GM21723 (cell line): ENCODE data around the gene IL36A.

ENCODE experiments used
- ATAC-seq: cut with Tn5 transposase; IDR thresholded peaks from one replicate; pipeline ENCODE4 v1.9.1; 2021; ENCODE audit warnings: mild to moderate bottlenecking, moderate library complexity; ENCODE audit not compliant: unreplicated experiment

IL36A gene, protein sequence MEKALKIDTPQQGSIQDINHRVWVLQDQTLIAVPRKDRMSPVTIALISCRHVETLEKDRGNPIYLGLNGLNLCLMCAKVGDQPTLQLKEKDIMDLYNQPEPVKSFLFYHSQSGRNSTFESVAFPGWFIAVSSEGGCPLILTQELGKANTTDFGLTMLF

DNA sequence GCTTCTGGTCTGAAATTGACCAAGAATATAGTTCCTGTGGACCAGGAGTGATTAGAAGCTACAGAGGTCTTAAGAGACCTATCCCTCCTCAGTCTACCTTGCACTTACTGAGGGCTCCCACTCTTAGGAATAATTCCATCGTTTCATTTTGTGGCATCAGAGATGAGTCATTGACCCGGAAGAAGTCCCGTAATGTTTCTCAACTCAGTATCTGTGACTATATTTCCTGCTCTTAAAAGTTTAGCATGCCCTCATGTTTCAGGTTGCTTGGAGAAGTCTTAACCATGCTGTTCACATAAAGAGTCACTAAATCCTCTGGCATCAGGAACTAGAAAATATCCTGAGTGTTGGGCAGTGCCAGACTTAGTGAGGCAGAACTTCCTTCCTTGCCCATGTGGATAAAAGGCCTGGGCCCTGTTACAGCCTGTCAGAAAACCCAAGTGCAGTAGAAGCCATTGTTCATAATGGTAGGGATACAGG, at the start of gene IL36A:
Gene IL36A (plus strand): TSS at position 430 of the 480 bp plus-strand sequence. CDS start 413 bp downstream, outside the sequence.
- no peak for ATAC-seq

DNA sequence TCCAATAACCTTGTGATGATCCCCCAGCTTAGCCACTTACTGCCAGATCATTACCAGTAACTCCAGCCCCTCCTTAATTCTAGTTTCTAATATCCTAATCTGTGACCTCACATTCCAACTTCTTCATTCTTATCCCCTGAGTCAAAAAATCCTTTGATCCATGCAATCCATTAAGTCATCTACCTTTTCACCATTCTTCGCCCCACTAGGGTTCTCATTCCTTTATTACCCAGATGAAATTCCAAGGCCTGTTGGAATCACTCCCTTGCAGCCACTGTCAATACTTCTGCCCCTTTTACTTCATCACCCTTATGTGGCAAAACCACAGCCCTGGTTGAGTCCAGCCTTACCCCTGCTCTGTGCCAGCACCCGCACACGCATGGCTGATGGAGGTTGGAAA, 47.7 kb upstream of the IL36A start:
- ATAC-seq = no peak

DNA sequence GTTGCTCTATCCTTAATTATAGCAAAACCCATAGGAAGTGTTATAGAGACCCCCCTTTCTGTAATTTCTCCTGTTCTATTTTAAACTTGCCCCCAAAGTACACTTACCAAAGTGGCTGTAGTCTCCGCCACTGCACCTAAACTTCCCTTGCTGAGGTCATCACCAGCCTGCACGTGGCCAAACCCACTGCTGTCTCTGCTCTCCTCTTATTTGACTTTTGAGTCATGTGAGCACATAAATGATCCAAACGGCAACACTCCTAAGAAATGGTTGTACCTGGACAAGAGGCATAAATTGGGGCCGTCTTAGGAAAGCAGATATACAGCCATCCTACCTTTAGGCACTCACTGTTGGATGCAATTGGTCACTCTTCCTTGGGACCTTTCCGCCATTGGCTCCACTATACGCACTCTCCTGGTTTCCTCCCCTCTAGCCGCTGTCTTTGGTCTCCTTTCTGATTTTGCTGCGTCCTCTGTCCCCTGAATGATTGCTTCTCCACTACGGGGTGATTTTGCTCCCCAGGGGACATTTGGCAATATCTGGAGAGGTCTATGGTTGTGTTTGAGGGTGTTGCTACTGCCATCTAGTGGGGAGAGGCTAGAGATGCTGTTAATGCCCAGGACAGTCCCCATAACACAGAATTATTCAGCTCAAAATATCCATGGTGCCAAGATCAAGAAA, 46.7 kb upstream of the IL36A start:
- ATAC-seq = peak; percentile 66

DNA sequence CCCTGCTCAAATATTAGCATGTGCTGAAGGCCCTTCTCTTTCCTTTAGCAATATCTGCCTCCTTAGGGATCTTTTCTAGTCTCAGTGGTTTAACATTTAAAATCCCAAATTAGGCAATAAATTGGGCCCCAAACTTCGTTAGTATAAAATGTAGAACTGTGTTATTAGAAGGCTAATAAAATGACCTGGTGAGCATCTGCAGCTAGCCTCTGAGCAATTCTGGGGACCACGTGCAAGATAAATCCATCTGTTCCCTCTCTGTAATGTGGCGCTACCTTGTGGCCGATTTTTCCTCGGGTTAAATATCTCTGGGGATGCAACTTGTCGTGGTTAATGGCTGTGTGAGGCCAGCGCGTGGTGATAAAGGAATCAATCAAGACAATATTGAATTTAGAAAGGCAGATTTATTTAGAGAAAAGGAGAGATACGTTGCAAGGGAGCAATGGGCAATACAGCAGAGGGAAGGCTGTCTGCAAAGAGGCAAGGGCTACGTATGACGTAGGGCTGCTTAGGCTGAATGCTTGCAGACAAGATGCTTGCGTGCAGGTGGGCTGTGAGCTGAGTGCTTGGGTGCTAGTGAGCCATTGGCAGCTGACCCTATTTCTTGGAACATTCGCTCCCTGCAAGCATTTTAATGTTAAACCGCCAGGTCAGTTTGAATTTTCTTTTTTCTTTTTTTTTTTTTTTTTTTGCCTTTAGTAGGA, 46.0 kb upstream of the IL36A start:
- ATAC-seq = no peak

DNA sequence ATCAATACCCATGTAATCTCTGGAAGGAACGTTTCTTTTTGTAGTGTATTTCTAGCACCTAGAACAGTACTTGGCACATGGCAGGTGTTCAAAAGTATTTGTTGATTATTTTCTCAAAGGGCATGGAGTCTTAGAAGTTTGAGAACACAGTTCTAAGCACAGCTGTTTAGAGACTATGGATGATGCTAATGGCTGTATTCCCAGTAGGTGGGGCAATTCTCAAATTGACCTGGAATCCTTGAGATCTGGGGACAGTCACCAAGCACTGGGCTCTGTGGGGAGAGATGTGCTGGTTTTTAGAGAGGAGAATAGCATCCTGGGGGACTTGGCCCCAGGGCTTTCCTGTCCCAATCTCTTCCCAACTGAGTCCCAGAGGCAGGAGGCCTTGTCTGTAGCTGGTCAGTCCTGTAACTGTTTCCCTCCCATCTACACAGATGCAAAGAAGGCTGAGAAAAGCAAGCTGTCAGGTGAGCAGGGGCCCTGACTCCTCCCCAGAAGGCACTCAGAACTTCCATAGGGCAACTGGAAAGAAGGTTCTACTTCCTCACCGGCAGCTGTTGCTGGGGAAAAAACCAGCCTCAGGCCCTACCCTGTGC, 44.9 kb upstream of the IL36A start:
- no peak for ATAC-seq

DNA sequence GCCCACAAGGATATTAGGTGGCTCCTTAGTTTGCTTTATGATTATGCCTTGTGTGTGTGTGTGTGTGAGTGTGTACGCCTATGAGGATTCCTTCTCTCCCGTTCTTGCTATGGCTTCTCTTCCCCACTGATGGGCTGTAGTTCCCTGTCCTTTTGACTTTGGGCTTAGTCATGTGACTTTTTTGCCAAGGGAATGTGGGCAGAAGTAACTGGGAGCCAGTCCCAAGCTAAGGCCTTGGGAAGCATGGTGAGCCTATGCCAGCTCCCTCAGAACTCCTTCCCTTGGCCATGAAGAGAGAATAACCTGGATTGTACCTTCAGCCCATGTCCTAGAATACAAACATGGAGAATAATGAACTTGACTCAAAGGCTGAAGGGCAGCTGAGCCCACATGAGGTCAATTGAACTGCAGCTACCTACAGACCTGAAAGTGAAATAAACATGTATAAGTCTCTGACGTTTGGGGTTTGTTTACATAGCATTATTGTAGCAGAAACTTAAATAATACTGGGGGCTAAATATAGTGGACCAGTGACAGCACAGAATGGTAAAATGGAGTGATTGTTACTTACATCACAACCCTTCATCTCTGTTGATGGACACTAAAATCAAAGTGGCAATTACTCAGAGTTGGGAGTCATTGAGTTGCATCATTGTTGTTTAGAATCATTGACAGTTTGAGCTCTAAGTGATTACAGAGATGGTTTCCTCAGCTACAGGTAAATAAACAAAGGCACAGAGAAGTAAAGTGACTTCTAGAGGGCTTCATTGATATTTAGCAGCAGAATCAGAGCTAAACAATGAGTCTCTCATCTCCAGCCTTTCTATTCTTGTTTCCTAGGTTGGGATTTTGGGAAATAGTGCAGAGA, 42.7 kb upstream of the IL36A start:
- ATAC-seq = no peak

DNA sequence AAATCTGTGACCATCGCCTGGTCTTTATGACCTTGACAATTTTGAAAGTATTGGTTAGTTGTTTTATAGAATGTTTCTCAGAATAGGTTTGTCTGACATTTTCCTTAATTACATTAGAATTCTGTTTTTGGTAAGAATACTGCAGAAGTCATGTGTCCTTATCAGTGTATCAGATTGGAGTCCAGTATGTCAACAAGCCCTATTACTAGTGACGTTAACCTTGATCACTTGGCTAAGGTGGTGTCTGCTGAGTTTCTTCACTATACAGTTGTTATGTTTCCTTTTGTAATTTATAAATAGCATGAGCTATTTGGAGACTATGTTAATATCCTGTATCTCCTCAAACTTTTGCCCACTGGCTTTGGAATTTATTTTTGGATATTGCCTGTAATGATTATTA, 38.2 kb upstream of the IL36A start:
- no peak for ATAC-seq

DNA sequence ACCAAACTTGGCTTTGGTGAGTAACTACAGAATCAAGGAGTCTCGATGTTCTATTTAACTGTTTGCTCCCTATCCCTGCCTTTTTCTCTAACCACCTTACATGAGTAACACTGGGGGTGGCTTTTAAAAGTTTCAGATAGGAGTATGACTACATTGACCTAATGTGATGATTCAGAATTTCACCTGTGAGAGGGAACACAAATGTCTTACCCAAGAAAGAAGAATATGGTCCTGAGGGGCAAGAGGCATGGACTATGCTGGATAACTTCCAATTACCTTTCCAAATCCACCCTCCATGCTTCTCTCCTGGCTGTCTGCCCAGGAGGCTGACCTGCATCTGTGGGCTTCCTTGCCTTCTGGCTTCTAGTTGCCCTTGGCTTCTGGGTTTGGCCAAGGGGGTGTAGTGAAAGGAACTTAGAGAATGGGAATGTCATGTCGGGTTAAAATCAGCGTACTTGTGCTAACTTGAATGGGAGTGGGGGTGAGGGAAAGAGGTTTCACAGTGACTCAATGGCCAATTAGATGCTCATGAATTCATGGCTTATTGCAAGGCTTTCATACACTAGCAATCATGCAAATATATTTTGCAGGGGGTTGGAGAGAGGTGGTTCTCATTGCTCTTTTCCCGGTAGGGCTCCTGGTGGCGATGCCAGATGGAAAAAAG, 32.7 kb upstream of the IL36A start:
- no peak for ATAC-seq

DNA sequence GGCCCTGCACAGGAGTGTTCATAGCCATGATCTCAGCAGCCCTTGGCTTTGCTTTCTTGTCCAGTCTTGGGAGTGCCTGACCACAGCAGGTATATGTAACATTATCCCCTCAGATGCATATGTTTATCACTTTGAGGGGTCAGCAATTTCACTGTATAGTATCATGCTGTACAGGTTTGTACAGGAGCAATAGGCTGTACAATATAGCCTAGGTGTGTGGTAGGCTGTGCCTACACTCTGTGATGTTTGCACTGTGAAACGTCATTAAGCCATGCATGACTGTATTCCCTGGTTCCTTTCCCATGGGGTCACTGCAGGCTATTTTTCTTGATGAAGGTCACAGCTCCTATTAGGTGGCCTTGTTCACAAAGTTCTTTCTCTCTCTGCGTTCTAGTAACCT, 32.1 kb upstream of the IL36A start:
- ATAC-seq = no peak

DNA sequence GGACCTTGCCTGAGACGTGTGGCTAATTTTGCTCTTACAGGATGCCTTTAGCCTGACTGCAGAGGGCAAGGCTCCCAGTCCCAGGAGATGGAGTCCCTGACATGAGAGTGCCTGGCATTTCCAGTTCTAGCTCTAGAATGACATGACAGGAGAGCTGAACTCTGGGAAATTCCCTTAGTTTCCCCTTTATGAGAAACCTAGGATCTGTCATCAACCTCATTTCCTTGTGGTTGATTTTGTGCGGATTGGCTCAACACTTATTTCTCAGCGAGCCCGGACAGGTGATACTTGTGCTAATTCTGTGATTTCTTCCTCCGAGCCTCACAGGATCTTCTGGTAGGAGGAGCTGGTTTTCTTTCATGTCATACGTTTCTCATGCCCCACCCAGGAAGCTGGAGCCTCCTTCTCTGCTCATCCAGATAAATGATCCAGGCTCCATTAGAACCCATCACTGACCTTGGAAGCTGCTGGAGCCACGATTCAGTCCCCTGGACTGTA, 27.7 kb upstream of the IL36A start, which contains the start of gene IL36G:
Gene IL36G (plus strand): TSS at position 448 of the 498 bp plus-strand sequence. CDS start 633 bp downstream, outside the sequence.
- ATAC-seq = no peak

DNA sequence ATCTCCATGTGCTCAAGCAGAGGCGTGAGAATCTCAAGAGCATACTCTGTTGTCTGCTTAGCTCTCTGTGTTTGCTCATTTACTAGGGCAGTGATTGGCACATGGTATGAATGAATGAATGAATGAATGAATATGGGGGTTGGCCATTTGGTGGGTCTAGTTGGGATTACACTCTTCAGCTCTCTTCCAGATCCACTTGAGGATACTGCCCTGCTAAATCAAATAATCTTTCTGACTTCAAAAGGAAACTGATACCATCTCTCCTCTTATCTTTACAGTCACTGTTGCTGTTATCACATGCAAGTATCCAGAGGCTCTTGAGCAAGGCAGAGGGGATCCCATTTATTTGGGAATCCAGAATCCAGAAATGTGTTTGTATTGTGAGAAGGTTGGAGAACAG, 25.5 kb upstream of the IL36A start:
- ATAC-seq = no peak

DNA sequence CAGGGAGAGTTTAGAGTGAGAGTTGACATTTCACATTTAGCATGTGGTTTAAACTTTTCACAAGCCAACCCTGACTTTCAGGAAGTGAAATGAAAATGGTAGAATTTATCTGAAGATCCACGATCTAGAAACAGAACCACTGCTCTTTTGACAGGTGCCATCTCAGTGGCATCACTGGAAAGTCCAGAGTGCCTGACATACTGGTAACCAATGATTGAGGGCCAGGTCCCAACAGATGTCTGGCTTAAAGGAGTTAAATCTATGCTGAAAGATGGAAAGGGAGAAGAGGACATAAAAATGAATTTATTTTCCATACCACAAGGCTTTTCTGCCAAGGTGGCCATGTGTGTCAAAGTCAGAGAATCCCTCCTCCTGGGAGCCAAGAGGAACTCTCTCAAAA, 24.7 kb upstream of the IL36A start:
- no peak for ATAC-seq

DNA sequence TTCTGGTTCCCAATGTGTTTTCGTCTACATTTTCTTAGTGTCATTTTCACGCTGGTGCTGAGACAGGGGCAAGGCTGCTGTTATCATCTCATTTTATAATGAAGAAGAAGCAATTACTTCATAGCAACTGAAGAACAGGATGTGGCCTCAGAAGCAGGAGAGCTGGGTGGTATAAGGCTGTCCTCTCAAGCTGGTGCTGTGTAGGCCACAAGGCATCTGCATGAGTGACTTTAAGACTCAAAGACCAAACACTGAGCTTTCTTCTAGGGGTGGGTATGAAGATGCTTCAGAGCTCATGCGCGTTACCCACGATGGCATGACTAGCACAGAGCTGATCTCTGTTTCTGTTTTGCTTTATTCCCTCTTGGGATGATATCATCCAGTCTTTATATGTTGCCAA, 20.2 kb upstream of the IL36A start:
- ATAC-seq = no peak

DNA sequence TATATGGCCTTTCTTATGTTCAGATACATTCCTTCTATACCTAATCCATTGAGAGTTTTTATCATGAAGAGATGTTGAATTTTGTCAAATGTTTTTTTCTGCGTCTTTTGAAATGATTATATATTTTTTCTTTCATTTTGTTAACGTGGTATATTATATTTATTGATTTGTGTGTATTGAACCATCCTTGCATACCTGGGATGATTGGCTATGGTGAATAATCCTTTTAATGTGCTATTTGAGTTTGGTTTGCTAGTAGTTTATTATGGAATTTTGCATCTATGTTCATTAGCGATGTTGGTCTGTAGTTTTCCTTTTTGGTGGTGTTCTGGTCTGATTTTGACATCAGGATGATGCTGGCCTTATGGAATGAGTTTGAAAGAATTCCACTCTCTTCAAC, 15.6 kb upstream of the IL36A start:
- no peak for ATAC-seq

DNA sequence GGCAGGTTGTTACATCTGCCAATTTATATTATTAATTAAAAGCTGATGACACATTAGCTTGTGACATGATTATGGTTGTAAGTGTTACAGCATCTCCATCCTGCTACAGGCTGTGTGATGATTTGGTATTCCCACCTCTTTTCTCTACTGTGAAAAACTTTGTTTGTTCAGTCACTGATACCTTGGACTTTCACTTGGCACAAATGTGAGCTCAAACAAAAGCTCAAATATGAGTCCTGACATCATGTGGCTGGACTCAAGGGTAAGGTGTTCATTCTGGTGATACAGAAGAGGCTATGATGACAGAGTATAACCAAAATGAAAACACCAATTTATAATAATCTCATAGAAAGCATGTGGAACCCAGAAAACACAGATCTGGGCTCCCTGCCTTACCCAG, 11.4 kb upstream of the IL36A start:
- ATAC-seq = no peak

DNA sequence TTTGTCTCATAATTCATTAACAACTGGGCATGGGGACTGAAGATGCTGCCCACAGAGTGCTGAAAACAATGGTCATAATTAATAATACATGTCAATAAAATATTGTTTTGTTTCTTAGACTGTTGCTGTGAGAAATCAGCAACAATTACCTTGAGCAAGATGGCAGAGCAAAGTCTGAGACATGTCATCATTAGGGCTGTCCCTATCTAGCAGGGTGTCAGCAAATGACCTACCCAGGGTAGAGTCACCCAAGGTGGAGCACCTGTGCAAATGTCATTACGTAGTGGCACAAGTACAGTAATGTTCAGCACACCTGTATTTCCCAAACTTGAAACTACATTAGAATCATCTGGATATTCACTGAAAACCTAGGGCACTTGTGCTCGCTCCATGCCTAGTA, 10.6 kb upstream of the IL36A start:
- ATAC-seq = no peak

DNA sequence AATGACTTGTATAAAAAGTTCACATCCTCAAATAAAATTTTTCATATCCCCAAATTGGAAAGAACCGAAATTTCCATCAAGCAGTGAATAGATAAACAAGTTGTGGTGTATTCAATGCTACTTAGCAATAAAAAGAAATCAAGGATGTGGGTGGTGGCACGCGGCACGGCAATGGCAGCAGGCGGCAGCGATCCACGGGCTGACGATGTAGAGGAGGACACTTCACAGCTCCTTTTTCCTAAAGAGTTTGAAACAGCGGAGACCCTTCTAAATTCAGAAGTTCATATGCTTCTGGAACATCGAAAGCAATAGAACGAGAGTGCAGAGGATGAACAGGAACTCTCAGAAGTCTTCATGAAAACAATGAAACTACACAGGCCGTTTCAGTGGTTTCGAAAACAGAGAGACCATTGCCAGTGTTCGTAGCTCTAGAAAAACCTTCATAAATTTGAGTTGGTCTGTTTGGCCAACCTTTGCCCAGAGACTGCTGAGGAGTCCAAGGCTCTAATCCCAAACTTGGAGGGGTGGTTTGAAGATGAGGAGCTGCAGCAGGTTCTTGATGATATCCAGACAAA, 9.8 kb upstream of the IL36A start:
- no peak for ATAC-seq

DNA sequence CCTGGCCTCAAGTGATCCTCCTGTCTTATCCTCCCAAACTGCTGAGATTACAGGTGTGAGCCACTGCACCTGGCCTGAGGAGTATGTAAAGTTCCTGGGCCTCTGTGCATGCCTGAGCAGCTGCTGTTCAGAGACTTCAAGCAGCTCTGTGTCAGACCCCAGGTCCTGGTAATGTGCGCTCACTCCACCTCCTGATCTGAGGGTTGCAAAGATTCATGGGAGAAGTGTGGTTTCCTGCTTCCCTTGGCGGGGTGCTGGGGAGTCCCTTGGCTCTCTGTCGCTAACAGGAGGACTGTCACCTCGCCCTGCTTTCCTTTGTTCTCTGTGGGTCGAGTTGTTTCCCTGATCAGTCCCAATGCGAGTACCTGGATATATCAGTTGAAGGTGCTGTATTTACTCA, 8.6 kb upstream of the IL36A start:
- ATAC-seq = no peak

DNA sequence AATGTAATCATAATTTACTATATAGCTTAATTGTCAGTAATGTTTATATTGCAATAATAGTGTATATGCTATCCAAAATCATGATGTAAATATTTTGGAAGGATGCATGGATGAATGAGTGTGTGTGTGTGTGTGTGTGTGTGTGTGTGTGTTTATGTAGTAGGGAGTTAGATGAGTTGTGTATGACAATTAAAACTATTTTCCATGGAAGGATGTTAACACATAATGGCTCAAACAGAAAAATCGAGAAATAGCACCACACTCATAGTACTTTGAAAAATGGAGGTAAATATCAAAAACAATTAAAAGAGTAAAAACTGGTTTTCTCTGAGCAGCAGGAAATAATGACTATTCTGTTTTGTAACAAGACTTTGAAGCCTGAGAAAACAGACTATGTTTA, 8.1 kb upstream of the IL36A start:
- no peak for ATAC-seq

DNA sequence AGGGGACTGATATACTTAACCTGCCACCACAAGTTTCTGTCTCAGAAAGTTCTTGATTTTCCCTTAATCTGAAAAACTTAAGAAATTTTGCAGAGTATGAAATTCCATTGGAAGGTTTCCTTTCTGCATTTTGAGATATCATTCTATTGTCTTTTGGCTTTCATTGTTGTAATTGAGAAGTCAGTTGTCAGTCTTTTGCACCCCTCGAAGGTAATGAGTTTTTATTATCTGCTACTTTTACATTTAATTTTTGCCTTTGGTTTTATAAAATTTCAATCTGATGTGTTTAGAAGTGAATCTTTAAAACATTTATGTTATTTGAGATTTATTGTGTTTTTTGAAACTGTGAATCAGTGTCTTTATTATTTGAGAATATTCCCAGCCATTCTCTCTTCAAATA, 4.8 kb upstream of the IL36A start:
- no peak for ATAC-seq
